Midbrain (tissue), 1 donor: ENCODE results near the gene KRT82.
"Not testable (repeated sequence)": the region's sequence is repeated elsewhere in the genome, so short reads cannot be mapped to it uniquely, and the experiment has no call there.

Experiments used
- DNase-seq: peaks from one replicate; lab custom pipeline; 2025; lab: John Stamatoyannopoulos, UW

The KRT82 gene

DNA sequence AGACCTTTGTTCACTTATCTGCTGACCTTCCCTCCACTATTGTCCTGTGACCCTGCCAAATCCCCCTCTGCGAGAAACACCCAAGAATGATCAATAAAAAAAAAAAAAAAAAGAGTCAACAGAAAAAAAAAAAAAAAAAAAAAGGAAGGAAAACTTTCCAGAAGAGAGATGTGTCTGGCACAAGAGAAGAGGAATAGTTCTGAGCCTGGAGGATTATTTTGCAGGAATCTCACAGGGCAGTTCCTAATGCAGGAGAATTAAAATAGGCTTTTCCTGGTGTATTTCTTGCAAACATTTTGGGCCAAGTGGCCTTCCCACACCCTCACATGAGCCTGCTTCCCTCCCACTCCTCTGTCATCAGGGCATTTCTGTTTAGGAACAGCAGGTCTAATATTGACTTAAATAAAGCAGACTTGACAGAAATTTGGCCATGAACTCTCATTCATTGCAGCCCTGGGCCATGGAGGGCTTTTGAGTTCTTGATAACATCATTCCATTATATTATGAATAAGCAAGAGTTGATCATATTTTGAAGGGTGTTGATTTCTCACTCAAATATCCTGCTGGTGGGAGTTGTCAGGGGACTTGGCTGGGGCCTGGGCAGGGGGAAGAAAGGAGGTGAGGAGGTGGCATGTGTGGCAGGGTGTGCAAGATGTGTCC, 4.6 kb upstream of the KRT82 start:
- not testable (repeated sequence) for DNase-seq

- no peak for DNase-seq
Observed at GRCh38 chr12:52407918-52408317, 1.8 kb upstream of the KRT82 start.

DNA sequence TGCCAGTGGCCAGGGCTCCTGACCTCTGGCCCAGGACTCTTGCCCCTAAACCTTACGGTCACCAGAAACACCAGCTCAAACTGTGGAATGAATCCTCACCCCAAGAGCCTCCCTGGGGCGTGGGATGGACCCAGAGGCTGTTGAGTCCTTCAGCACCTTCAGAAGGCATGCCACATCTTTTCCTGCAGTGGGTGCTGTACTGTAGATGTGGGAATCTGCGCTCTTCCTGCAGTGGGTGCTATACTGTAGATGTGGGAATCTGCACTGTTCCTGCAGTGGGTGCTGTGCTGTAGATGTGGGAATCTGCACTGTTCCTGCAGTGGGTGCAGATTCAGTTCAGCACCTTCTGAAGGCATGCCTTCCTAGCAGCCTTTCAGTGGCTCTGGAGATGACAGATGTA, 1.2 kb downstream of the KRT82 start:
- no peak for DNase-seq

GRCh38 chr12:52403561-52403960, 2.6 kb downstream of the KRT82 start:
- no peak for DNase-seq

DNA sequence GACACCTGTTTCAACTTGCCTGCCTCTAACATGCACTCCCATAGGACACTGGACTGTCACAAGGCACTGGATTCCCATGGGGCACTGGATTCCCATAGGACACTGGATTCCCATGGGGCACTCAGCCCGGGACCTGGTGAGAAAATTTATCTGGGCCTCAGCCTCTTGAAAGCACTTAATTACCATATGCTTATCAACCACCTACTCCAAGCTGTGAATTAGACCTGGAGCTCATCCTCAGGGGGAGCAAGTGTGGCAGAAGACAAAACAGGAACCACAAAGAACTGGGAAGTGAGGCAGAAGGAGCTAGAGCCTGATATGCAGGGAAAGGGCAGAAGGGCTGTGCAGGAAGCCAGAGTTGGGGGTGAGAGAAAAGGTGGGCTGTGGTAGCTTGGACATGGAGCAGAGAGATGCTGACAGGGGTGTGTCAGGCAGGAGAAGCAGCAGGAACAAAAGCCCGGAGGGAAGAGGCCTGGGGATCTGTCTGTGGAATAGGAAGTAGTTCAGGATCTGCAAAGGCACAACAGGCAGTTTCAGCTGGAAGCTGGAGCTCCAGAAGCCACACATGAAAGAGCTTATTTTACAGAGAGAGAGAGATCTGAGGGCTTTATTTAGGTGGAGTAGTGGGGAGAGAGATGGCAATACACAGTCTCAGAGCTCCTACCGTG, 3.1 kb downstream of the KRT82 start:
- DNase-seq = no peak

- no peak for DNase-seq
Observed at GRCh38 chr12:52402377-52402776, 3.8 kb downstream of the KRT82 start.

- DNase-seq = no peak
Observed at GRCh38 chr12:52401926-52402325, 4.2 kb downstream of the KRT82 start.

- DNase-seq = no peak
Observed at GRCh38 chr12:52401526-52401925, 4.6 kb downstream of the KRT82 start.

GRCh38 chr12:52400906-52401305, 5.2 kb downstream of the KRT82 start:
- no peak for DNase-seq

DNA sequence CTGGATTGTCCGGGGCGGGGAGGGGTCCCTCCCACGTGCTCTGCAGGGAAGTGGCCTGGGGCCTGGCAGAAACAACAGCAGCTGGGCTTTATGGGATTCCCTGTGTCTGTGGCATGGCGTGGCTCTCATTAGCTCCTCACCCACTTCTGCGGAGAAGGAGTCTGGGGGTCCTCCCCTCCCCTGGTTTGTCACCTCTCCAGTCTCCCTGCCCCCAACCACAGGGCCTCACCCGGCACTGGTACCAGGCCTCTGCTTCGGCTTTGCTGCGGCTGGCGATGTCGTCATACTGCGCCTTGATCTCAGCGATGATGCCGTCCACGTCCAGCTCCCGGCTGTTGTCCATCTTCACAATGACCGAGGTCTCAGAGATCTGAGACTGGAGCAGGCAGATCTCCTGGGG, 6.4 kb downstream of the KRT82 start:
- DNase-seq = no peak

DNA sequence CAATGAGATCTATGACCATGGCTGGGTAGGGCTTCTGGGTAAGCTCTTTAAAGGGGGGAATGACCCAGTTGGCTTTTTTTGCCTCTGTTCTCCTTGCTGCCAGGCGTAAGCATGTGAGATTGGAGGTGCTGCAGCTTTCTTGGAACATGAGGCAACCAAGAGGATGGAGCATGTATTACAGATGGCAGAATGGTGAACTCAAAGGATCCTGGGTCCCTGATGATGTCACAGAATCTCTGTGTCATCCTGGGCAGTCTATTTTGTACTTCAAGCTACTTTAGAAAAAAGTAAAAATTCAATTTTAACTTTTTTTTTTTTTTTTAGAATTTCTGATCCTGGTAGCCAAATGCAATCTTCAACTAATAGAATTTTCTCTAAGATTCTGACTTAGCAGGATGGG, 8.0 kb downstream of the KRT82 start:
- no peak for DNase-seq

DNA sequence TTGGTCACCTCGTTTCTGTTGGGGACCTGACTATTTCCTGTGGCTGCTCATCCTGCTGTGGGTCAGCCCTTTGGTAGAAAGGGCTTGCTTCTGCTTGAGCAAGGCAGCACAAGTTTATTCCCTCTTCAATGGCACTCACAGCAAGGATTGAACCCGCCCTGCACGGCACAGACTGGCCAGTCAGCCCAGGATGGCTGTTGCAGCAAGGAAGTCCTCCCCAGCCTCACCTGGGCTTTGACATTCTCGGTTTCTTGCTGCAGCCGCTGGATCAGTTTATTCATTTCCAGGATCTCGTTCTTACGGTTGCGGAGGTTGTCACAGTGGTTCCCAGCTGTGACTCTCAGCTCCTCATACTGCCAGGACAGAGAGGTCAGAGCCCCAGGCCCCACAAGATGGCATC, 9.5 kb downstream of the KRT82 start:
- DNase-seq = no peak

- DNase-seq = no peak
Observed at GRCh38 chr12:52395761-52396434, 10.2 kb downstream of the KRT82 start.

- no peak for DNase-seq
Observed at GRCh38 chr12:52394836-52395405, 11.2 kb downstream of the KRT82 start.

DNA sequence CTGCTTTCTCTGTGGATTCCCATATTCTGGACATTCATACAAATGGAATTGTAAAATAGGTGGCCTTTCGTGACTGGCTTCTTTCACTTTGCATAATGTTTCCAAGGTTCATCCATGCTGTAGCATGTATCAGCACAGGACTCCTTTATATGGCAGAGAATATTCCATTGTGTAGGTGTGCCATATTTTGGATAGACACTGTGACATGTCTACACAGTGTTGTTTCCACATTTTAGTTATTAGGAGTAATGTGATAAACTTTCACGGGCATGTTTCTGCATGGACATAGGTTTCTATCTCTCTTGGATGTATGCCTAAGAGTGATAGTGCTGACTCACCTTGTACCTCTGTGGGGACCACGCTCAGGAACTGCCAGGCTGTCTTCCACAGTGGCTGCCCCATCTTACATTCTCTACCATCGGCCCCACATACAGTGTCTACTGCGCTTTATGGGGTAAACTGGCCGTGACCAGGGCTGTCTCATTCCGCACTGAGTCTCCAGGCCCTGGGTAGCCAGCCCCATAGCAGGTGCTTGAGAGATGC, 13.6 kb downstream of the KRT82 start:
- DNase-seq = no peak

DNA sequence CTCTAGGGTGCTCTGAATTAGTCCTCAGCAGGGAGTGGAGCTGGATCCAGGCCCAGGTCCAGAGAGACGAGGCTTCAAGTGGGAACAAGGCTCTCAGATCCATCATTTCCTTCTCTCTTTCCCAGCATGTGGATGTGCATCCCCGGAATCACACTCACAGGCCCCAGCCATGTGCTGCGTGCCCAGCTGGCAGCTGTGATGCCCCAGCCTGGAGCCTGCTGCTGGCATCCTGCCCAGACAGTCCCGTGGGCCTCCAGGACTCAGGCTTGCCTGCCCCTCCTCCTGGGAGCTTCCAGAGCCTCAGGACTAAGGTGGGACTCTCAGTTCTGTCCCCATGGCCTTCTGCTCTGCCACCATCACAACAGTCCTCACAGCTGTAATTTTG, 14.5 kb downstream of the KRT82 start:
- DNase-seq = peak; percentile 64

DNA sequence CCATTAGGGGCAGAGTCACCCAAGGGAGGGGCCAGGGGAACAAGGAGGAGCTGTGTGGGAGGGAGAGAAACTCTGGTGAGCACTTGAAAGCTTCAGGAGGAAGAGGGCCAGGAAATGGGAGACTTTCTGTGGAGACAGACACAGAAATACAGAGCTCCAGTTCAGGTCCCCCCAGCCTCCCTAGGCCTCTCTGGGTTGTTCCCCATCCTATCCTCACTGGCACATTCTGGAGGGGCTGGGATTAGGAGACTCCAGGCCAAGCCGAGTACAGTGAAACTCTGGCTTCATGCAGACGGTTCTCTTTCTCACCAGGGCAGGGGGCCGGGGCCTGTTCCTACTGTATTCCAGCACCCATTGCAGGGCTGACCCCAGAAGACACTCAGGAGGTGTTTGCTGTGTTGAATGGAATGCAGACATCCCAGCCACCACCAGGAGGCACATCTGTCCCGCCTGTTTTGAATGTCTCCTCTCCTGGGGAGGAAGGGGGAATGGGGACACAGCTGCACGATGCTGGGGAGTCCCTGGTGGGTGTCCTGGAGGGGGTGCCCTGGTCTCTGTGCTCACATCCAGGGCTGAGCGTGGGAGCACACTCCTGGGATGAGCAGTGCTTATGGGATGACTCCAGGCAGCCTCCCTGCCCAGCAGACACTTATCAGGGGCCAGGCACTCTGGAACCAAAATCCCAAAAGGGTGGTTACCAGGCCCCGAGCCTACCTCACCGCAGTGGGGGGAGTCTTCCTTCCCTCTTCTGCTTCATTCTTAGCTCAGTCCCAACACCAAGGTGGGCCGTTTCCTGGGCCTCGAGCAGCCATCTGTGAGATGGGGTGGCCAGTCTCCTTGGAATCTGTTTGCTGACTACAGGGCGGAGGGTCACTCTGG, 15.2 kb downstream of the KRT82 start:
- DNase-seq = no peak

- no peak for DNase-seq
Observed at GRCh38 chr12:52389313-52390207, 16.6 kb downstream of the KRT82 start.

- no peak for DNase-seq
Observed at GRCh38 chr12:52387859-52388258, 18.3 kb downstream of the KRT82 start.

DNA sequence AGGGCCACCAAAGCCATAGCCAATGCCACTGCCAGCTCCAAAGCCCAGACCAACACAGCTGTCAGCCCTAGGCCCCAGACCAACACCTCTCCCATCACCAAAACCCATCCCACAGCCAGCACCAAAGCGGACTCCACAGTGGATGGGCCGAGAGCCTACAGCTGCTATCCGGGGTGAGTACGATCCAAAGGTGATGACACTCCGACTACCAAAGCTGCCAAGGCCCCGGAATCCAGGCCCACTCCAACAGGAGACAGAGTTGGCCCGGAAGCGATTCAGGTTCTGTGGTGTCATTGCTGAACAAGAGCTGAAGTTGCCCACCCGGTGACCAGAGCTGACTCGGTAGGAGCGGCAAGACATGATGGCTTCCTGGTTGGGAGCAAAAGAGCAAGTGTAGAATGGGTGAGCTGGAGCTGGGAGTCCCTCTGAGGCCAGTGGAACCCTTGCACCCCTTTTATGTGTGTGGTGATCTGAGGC, 20.9 kb downstream of the KRT82 start, which contains the start of gene KRT84:
KRT84 (minus strand) TSS at position 427 of the 477 bp plus-strand sequence; CDS start at position 360, 67 bp downstream.
- DNase-seq = no peak
